Eye (tissue), 1 donor: Measurements from ENCODE around the gene RARS2.

Experiments used
- DNase-seq: peaks from one replicate; pipeline ENCODE4 v3.0.0-alpha.2; 2015

The RARS2 gene

GRCh38 chr6:87573307-87574024 lies 16.3 kb downstream of the RARS2 start:
- no peak for DNase-seq

GRCh38 chr6:87572883-87573282 lies 16.9 kb downstream of the RARS2 start:
- no peak for DNase-seq

- DNase-seq: no peak
Observed at GRCh38 chr6:87572021-87572420, 17.8 kb downstream of the RARS2 start.

- no peak for DNase-seq
Observed at GRCh38 chr6:87561017-87561416, 28.8 kb downstream of the RARS2 start.

- no peak for DNase-seq
Observed at GRCh38 chr6:87558446-87558845, 31.3 kb downstream of the RARS2 start.

GRCh38 chr6:87555506-87555905 lies 34.3 kb downstream of the RARS2 start:
- no peak for DNase-seq

GRCh38 chr6:87553159-87553765 lies 36.5 kb downstream of the RARS2 start:
- DNase-seq: no peak

GRCh38 chr6:87551799-87552198 lies 38.0 kb downstream of the RARS2 start:
- DNase-seq: no peak

- no peak for DNase-seq
Observed at GRCh38 chr6:87544474-87544735, 45.4 kb downstream of the RARS2 start.

GRCh38 chr6:87543696-87544473 lies 45.9 kb downstream of the RARS2 start:
- no peak for DNase-seq

GRCh38 chr6:87541744-87542143 lies 48.0 kb downstream of the RARS2 start:
- no peak for DNase-seq

- DNase-seq: no peak
Observed at GRCh38 chr6:87541041-87541440, 48.7 kb downstream of the RARS2 start.

- DNase-seq: no peak
Observed at GRCh38 chr6:87540539-87540938, 49.2 kb downstream of the RARS2 start.

GRCh38 chr6:87539554-87539953 lies 50.2 kb downstream of the RARS2 start:
- no peak for DNase-seq

- DNase-seq: no peak
Observed at GRCh38 chr6:87538510-87539260, 51.1 kb downstream of the RARS2 start.

- no peak for DNase-seq
Observed at GRCh38 chr6:87534377-87535047, 55.3 kb downstream of the RARS2 start.

- DNase-seq: no peak
Observed at GRCh38 chr6:87529221-87529620, 60.6 kb downstream of the RARS2 start.

- DNase-seq: no peak
Observed at GRCh38 chr6:87522686-87523085, 67.1 kb downstream of the RARS2 start.

GRCh38 chr6:87518453-87518852 lies 71.3 kb downstream of the RARS2 start:
- no peak for DNase-seq

GRCh38 chr6:87514831-87515230 lies 75.0 kb downstream of the RARS2 start:
- DNase-seq: no peak

- DNase-seq: no peak
Observed at GRCh38 chr6:87504441-87504840, 85.3 kb downstream of the RARS2 start.

GRCh38 chr6:87501809-87502572 lies 87.8 kb downstream of the RARS2 start:
- DNase-seq: no peak
